GM15510 (cell line): ENCODE data around the gene PAGE1.

ENCODE experiments used
- POLR2A ChIP-seq: IDR thresholded peaks from 3 replicates; pipeline ENCODE4 v1.6.1; 2011; ENCODE audit warnings: borderline replicate concordance; ENCODE audit not compliant: insufficient read length; ENCODE audit errors: extremely low read depth

PAGE1 gene

DNA sequence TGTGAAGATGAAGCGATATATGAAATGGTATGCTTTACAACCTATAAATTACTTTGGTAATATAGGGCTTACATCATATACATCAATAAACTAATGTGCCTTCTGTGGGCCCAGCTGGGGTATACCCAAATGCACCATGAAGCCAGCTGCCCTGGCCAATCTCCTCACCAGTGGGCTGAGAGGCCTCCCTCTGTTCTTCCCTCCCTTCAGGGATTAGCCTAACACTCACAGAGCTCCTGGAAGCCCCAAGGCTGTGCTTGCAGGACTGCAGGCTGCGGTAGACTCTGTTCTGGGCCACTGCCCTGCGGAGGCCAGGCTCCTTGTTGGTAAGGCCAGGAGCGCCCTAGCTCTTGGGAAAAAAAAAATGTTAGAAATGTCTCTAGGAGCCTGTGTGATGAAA lies 33.9 kb downstream of the PAGE1 start:
- no peak for TF ChIP-seq POLR2A

DNA sequence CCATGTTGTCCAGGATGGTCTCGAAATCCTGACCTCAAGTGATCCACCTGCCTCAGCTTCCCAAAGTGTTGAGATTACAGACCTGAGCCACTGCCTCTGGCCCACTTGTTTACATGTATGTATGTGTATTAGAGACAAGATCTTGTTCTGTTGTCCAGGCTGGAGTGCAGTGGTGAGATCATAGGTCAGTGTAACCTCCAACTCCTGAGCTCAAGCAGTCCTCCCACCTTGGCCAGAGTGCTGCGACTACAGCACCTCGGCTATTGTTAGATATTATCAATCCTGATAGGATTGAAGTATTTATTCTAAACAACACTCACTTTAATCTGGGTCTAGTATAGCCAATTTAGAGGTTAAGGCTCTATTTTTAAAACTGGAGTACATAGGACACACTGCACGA lies 36.0 kb downstream of the PAGE1 start:
- no peak for TF ChIP-seq POLR2A

DNA sequence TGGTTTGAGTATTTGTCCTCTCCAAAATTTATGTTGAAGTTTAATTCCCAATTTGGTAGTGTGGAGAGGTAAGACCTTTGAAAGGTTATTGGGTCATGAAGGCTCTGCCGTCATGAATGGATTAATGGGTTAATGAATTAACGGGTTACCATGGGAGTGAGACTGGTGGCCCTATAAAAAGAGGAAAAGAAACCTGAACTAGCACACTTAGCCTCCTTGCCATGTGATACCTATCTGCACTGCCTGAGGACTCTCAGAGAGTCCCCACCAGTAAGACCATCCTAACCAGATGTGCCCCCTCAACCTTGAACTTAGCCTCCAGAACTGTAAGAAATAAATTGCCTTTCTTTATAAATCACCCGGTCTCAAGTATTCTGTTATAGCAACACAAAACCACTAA lies 39.3 kb downstream of the PAGE1 start:
- no peak for TF ChIP-seq POLR2A

DNA sequence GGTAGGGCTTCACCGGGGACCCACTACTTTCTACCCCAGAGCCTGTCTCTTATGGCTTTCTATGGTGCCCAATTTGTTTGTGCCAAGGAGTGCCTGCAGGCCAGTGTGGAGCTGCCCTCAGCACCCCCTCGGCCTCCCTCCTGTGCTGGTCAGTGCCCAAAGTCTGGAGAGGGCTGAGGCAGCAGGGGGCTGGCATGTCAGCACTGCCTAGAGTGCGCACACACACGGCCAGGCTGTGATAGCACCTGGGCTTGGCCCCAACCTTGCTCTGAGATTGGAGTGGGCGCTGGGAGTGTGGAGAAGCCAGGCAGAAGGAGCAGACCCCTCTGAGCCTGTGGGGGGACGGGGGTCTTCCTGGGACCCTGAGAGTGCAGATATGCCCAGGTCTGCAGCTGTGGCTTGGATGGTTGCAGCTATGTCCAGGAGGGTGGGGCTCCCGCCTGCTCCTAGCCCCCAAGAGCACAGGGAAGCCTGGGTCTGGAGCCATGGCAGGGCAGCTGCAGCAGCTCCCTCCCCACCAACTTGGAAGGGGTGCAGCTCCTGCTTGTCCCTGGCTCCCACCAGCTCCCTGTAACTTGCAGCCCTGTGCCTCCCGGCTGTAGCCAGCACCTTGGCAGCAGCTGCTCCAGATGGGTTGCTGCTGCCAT lies 50.7 kb downstream of the PAGE1 start:
- TF ChIP-seq POLR2A, result no peak
